ENCODE data around the gene FSD2.

DNA sequence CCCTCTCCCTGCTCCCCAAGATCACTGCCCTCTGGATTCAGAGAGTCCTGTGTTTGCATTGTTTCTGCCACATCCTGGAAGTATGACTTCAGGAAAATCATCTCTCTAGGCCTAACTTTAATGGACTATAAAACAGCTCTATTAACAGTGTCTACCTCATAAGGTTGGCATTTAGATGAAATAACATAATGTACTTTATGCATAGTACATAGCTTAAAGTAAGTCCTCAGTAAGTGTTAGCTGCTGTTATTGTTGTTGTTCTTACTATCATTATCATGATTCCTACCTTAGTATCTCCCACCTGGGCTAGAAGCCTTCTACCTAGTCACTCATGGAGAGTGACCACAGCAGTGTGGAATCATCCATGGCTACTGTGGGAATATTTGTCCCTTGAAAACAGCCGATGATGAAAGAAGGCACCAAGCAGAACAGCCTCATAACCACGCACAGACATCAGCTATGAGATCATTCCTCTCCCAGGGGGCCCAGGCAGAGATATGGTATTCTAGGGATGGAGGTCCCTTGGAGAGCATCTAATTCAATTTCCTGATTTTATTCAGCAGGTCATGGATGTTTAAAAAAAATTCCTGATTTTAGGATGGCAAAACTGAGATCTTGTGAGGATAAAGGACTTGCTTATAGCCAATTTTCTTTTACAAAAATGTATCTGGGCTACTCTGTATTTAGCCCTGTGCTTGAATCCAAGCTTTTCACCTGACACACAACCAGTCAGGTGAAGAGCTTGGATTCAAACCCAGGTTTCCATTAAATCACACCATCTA, 1.9 kb downstream of the FSD2 start:
- TF ChIP-seq, protein P1, sequence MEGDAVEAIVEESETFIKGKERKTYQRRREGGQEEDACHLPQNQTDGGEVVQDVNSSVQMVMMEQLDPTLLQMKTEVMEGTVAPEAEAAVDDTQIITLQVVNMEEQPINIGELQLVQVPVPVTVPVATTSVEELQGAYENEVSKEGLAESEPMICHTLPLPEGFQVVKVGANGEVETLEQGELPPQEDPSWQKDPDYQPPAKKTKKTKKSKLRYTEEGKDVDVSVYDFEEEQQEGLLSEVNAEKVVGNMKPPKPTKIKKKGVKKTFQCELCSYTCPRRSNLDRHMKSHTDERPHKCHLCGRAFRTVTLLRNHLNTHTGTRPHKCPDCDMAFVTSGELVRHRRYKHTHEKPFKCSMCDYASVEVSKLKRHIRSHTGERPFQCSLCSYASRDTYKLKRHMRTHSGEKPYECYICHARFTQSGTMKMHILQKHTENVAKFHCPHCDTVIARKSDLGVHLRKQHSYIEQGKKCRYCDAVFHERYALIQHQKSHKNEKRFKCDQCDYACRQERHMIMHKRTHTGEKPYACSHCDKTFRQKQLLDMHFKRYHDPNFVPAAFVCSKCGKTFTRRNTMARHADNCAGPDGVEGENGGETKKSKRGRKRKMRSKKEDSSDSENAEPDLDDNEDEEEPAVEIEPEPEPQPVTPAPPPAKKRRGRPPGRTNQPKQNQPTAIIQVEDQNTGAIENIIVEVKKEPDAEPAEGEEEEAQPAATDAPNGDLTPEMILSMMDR (conservative IDR thresholded peaks at IDR 0.05; ENCODE audit: low read depth, low read length) = no peak
- TF ChIP-seq POLR2A (IDR thresholded peaks at IDR 0.05; ENCODE audit: low read depth, low read length) (no peak), RAD21 (IDR thresholded peaks at IDR 0.05; ENCODE audit: low read length) (no peak)

Data from IMR-90 (cell line).